Uterus (tissue), 2 donors: ENCODE results near the gene FOXN3.

ENCODE experiments used
- POLR2A ChIP-seq, 2 donors: fragments of 450-650 bp; IDR thresholded peaks; one replicate each; pipeline ENCODE4 v1.6.1; 2016; ENCODE audit warnings: antibody characterized with exemption in 2 of 2, mild to moderate bottlenecking in 1 of 2, moderate library complexity in 1 of 2
- TF ChIP-seq, protein P1 (sequence below), 4 experiments: fragments of 200-600 bp in 2 of 4; fragments of 450-650 bp in 2 of 4; sonication (generic) in 2 of 4; IDR thresholded peaks; one replicate each; pipeline ENCODE4 v1.5.1; 2016 to 2019; ENCODE audit warnings: antibody characterized with exemption in 4 of 4, mild to moderate bottlenecking in 2 of 4, moderate library complexity in 1 of 4

GRCh38 chr14:89252887-89253532 is 164.0 kb downstream of the FOXN3 start:
- TF ChIP-seq, protein P1, sequence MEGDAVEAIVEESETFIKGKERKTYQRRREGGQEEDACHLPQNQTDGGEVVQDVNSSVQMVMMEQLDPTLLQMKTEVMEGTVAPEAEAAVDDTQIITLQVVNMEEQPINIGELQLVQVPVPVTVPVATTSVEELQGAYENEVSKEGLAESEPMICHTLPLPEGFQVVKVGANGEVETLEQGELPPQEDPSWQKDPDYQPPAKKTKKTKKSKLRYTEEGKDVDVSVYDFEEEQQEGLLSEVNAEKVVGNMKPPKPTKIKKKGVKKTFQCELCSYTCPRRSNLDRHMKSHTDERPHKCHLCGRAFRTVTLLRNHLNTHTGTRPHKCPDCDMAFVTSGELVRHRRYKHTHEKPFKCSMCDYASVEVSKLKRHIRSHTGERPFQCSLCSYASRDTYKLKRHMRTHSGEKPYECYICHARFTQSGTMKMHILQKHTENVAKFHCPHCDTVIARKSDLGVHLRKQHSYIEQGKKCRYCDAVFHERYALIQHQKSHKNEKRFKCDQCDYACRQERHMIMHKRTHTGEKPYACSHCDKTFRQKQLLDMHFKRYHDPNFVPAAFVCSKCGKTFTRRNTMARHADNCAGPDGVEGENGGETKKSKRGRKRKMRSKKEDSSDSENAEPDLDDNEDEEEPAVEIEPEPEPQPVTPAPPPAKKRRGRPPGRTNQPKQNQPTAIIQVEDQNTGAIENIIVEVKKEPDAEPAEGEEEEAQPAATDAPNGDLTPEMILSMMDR (IDR thresholded peaks at IDR 0.05) = no peak
- no peak for TF ChIP-seq POLR2A (IDR thresholded peaks at IDR 0.05)
